ENCODE data around the gene EML1.

DNA sequence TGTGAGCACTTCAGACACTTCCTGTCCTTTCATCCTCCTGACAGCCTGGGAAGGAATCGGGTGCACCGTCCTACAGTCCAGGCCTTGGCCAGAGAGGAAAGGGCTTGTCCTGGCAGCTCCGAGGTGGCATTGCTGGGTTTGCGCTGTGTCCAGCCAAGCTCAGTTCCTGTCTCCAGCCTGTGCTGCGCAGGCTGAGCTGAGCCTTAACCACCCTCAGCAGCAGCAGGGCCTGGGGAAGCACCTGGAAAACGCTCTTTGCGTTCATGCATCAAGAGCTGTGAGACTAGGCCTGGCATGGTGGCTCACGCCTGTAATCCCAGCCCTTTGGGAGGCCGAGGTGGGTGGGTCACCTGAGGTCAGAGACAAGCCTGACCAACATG is 33.7 kb upstream of the EML1 start:
- TF ChIP-seq POLR2A (IDR thresholded peaks at IDR 0.05), result no peak
- TF ChIP-seq, protein P1, sequence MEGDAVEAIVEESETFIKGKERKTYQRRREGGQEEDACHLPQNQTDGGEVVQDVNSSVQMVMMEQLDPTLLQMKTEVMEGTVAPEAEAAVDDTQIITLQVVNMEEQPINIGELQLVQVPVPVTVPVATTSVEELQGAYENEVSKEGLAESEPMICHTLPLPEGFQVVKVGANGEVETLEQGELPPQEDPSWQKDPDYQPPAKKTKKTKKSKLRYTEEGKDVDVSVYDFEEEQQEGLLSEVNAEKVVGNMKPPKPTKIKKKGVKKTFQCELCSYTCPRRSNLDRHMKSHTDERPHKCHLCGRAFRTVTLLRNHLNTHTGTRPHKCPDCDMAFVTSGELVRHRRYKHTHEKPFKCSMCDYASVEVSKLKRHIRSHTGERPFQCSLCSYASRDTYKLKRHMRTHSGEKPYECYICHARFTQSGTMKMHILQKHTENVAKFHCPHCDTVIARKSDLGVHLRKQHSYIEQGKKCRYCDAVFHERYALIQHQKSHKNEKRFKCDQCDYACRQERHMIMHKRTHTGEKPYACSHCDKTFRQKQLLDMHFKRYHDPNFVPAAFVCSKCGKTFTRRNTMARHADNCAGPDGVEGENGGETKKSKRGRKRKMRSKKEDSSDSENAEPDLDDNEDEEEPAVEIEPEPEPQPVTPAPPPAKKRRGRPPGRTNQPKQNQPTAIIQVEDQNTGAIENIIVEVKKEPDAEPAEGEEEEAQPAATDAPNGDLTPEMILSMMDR (IDR thresholded peaks at IDR 0.05), result no peak

Data from body of pancreas (tissue), 4 donors.